BJ (cell line): ENCODE measurements around the gene ZNF555. TPM values are rescaled to one million over a fixed set of nuclear protein-coding genes. Genes with fewer than 3 reads are reported as not detected.
"Not testable (repeated sequence)": the region's sequence is repeated elsewhere in the genome, so short reads cannot be mapped to it uniquely, and the experiment has no call there.

Experiments used
- CTCF ChIA-PET: fragments of 350-600 bp; formaldehyde crosslinking; extraction: SDS; loops from one replicate; lab custom pipeline; 2021; ENCODE audit warnings: antibody characterized with exemption, inconsistent platforms; lab: Yijun Ruan, JAX
- POLR2A ChIA-PET: fragments of 300-600 bp; sonication (Branson Sonifier 250); formaldehyde crosslinking; extraction: SDS; loops from one replicate; lab custom pipeline; 2021; ENCODE audit warnings: antibody characterized with exemption; lab: Charles Lee
- DNase-seq: peaks from one replicate; pipeline ENCODE4 v3.0.0-alpha.2; 2011; ENCODE audit warnings: low read depth
- H3K27me3 ChIP-seq: 2 replicates; pipeline ENCODE4 v1.6.0; 2011; ENCODE audit warnings: low read length; ENCODE audit not compliant: control insufficient read depth, insufficient read depth
- H3K36me3 ChIP-seq: 2 replicates; pipeline ENCODE4 v1.5.1; 2011; ENCODE audit warnings: low read length; ENCODE audit not compliant: control insufficient read depth, insufficient read depth
- H3K4me3 ChIP-seq: 2 replicates; pipeline ENCODE4 v1.5.1; 2011; ENCODE audit warnings: low read depth, mild to moderate bottlenecking, control low read depth, low read length
- CTCF ChIP-seq: IDR thresholded peaks from 2 replicates; pipeline ENCODE4 v1.5.1; 2011; ENCODE audit warnings: low read depth, mild to moderate bottlenecking, control low read depth, inconsistent platforms, low read length, moderate library complexity; ENCODE audit not compliant: insufficient read depth
- polyA plus RNA-seq: library from polyadenylated mRNA; depleted of rRNA; stranded (reverse); fragments of >200 nt; gene quantifications from 2 replicates; pipeline ENCODE4 v1.2.3, GENCODE V29; 2011

The ZNF555 gene
- polyA plus RNA-seq, 1 experiment, result 3.0 TPM

GRCh38 chr19:2814426-2814825 is 26.8 kb upstream of the ZNF555 start:
- peaks cover 15% of the 10 kb centered on the region for H3K36me3 ChIP-seq
- DNase-seq, result no peak

GRCh38 chr19:2815191-2815614 is 26.1 kb upstream of the ZNF555 start:
- no peak for DNase-seq
- Histone ChIP-seq H3K27me3 (no peaks in the 10 kb centered on the region), H3K36me3 (peaks cover 8% of the 10 kb centered on the region), H3K4me3 (no peak overlapping the region)
- TF ChIP-seq CTCF, result no peak
- CTCF ChIA-PET, result no interaction called here
- POLR2A ChIA-PET, result no interaction called here

More at GRCh38 chr19:2814426-2814825, 26.8 kb upstream of the ZNF555 start:
- no peak for TF ChIP-seq CTCF
- H3K27me3 ChIP-seq, result no peaks in the 10 kb centered on the region
- POLR2A ChIA-PET, result no interaction called here
- CTCF ChIA-PET, result interaction anchor here (1.1 kb wide), 1 partner anchor 44 kb away, joined by 3 read pairs; no protein-coding TSS in a partner anchor
- H3K4me3 ChIP-seq, result no peak overlapping the region

GRCh38 chr19:2815923-2816322 is 25.4 kb upstream of the ZNF555 start:
- no peak for TF ChIP-seq CTCF
- H3K27me3 ChIP-seq, result no peaks in the 10 kb centered on the region
- H3K4me3 ChIP-seq, result no peak overlapping the region
- no peak for DNase-seq
- CTCF ChIA-PET, result no interaction called here
- peaks cover 5% of the 10 kb centered on the region; the same call in 1 of the 2 replicates for H3K36me3 ChIP-seq
- POLR2A ChIA-PET, result no interaction called here

- Histone ChIP-seq H3K27me3 (no peaks in the 10 kb centered on the region), H3K36me3 (peaks cover 5% of the 10 kb centered on the region; the same call in 1 of the 2 replicates), H3K4me3 (no peak overlapping the region)
- ChIA-PET CTCF (no interaction called here), POLR2A (no interaction called here)
- no peak for DNase-seq
- TF ChIP-seq CTCF, result no peak
Measured at GRCh38 chr19:2816641-2817040, 24.6 kb upstream of the ZNF555 start.

GRCh38 chr19:2817237-2817829 is 23.9 kb upstream of the ZNF555 start:
- H3K36me3 ChIP-seq, H3K27me3 ChIP-seq, CTCF ChIA-PET, POLR2A ChIA-PET, DNase-seq, H3K4me3 ChIP-seq: not testable (repeated sequence)
